ENCODE data around the gene PNMA8A.
"Not testable (repeated sequence)": the region's sequence is repeated elsewhere in the genome, so short reads cannot be mapped to it uniquely, and the experiment has no call there.

The PNMA8A gene

DNA sequence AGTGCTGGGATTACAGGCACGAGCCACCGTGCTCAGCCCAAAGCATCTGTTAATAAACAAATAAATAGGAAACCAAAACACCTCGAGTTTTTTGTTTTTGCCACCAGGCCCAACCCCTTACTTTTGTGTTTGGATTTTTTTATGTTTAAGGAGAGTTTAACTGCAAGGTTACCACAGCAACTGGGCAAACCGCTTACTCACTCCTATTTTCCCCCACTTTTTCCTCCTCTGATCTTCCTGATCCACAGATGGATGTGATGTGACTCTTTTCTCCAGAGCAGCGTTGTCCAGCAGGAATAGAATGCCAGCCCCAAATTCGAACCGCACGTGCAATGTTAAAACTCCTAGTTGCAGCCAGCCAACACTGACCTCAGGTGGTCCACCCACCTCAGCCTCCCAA is 26.4 kb upstream of the PNMA8A start:
- POLR2A ChIA-PET, result no interaction called here
- TF ChIP-seq, protein P1, sequence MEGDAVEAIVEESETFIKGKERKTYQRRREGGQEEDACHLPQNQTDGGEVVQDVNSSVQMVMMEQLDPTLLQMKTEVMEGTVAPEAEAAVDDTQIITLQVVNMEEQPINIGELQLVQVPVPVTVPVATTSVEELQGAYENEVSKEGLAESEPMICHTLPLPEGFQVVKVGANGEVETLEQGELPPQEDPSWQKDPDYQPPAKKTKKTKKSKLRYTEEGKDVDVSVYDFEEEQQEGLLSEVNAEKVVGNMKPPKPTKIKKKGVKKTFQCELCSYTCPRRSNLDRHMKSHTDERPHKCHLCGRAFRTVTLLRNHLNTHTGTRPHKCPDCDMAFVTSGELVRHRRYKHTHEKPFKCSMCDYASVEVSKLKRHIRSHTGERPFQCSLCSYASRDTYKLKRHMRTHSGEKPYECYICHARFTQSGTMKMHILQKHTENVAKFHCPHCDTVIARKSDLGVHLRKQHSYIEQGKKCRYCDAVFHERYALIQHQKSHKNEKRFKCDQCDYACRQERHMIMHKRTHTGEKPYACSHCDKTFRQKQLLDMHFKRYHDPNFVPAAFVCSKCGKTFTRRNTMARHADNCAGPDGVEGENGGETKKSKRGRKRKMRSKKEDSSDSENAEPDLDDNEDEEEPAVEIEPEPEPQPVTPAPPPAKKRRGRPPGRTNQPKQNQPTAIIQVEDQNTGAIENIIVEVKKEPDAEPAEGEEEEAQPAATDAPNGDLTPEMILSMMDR (IDR thresholded peaks at IDR 0.05; ENCODE audit: insufficient read depth, low read length, missing control alignments), result no peak
- CTCF ChIA-PET, result interaction anchor here (1.8 to 2.3 kb wide), 4 partner anchors 10 to 217 kb away, joined by 7 to 12 read pairs (median 9); no protein-coding TSS in a partner anchor
- H3K4me3 ChIP-seq (ENCODE audit: low read depth, low read length), result no peak overlapping the region
- DNase-seq (ENCODE audit: low read depth, low spot score), result no peak

DNA sequence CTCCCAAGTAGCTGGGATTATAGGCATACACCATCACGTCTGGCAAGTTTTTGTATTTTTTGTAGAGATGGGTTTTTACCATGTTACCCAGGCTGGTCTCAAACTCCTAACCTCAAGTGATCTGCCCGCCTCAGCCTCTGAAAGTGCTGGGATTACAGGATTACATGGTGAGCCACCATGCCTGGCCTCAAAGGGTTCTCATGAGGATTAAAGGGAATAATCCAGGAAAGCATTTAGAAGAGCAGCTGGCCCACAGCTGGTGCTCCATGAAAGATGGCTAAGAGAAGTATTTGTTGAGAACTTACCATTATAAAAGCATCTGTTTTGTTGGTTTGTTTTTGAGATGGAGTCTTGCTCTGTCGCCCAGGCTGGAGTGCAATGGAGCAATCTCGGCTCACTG is 25.5 kb upstream of the PNMA8A start:
- DNase-seq (ENCODE audit: low read depth, low spot score); H3K4me3 ChIP-seq (ENCODE audit: low read depth, low read length); POLR2A ChIA-PET: not testable (repeated sequence)
- CTCF ChIA-PET, result interaction anchor here (0.8 to 1.5 kb wide), 7 partner anchors 10 to 102 kb away, joined by 3 to 5 read pairs (median 4); no protein-coding TSS in a partner anchor

DNA sequence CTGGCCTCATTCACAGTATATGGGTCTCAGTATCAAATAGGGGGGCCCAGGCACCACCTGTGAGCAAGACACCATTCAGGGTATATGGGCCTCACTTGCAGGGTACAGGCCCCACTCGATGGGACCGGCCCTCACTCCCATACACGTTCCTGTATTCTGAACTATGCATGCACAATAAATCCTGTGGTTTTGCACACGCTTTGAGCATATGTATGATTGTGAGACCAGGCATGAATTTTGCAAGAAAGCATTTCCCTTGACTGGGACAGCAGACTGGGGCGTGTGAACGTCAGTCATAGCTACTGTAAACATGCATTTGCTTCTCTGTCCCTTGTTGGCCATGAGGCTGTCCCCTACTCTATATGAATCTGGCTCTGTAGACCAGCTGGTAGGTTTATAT is 24.9 kb upstream of the PNMA8A start:
- CTCF ChIA-PET, result interaction anchor here (0.8 to 1.5 kb wide), 6 partner anchors 9 to 101 kb away, joined by 3 to 5 read pairs (median 4); no protein-coding TSS in a partner anchor
- DNase-seq (ENCODE audit: low read depth, low spot score), result no peak
- POLR2A ChIA-PET, result no interaction called here
- TF ChIP-seq, protein P1 (IDR thresholded peaks at IDR 0.05; ENCODE audit: insufficient read depth, low read length, missing control alignments), result no peak
- H3K4me3 ChIP-seq (ENCODE audit: low read depth, low read length), result no peak overlapping the region

DNA sequence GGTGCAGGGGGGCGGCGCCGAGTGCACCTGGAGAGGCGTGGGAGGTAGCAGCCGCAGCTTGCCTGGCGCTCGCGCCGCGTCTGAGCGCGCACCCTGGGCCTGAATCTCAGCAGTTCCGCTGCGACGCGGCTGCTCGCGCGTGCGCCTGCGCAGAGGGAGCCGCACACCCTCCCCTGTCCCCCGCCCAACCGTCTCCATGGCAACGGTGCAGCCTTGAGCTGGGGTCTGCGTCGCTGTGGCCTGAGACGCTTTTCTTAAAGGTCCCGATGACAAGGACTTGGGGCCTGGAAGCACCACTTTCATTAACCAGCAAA is 24.4 kb upstream of the PNMA8A start, which contains the start of gene PNMA8B:
PNMA8B (minus strand) TSS at position 82 of the 314 bp plus-strand sequence. CDS start 402 bp downstream, outside the sequence.
- ChIA-PET POLR2A (no interaction called here), CTCF (no interaction called here)
- H3K4me3 ChIP-seq (ENCODE audit: low read depth, low read length), result peak within 1 kb of the TSS; percentile 46
- TF ChIP-seq, protein P1 (IDR thresholded peaks at IDR 0.05; ENCODE audit: insufficient read depth, low read length, missing control alignments), result no peak
- no peak for DNase-seq (ENCODE audit: low read depth, low spot score)

DNA sequence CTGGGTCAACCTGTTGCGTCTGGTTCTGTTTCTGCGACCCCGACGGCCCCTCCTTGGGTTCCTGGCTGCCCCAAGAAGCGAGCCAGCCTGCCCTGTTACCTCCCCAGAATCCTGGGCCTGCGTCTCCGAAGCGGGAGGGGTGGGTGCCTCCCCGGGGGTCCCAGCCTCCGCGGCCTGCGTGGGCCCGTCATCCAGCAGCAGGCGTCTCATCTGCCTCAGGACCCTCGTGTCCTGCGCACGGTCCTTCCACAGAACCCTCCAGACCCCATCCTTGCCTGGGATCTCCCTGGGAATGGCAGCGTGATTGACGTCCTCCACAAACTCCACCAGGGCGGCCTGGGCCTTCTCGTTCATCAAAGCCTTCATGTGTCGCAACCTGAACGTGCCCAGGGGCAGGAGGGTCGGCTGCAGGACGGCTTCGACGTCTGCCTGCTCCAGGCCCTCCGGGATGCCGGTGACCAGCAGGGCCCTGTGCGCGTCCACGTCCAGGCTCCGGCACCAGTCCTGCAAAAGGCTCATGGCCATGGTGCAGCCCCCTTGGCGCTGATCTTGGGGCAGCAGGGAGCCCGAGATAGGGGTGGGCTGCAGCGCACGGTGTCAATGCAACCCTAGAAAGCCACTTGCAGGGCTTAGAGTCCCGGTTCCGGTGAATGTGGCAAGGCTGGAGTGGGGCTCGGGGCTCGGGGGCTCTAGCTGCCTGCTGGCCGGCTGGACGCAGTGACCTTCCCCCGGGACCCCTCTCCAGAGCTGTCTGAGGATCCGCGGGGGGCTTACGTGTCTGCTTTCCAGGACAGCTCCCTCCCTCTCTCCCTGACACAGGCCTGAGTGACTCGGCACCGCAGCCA is 23.8 kb upstream of the PNMA8A start:
- ChIA-PET CTCF (no interaction called here), POLR2A (no interaction called here)
- H3K4me3 ChIP-seq (ENCODE audit: low read depth, low read length), result peak overlapping the region; percentile 46
- TF ChIP-seq, protein P1 (IDR thresholded peaks at IDR 0.05; ENCODE audit: insufficient read depth, low read length, missing control alignments), result no peak
- DNase-seq (ENCODE audit: low read depth, low spot score), result no peak

DNA sequence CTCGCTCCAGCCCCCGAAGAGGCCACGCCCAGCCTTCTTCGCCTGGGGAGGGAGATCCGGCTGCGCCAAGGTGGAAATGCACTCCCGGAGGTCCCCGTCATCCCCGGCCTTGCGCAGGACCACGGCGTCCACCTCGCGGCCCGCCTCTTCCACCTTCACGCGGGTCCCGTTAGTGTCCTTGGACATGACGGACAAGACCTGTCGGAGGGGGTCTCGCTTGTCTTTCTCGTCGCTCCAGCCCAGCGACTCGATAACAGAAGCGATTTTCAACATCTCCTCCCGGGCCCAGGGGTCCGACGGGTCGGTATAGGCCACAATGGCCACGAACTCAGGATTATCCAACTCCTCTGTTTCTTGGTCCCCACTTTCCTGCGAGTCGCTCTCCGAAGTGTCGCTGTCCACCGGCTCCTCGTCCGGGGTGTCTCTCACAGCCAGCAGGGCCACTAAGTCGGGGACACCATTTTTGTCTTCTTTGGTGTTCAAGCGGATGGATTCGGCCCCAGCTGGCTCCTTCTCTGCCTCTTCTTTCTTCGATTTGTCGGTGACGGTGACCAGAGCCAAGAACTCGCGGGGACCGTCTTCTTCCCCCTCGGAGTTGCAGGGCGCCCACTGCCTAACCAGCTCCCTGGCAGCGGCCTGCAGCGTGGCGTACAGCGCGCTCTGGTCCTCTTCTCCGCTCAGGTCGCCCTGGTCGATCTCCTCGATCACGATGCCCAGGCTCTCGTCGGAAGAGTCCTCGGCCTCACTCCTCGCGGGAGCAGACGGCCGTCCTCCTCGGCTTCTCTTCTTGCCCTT is 23.0 kb upstream of the PNMA8A start:
- ChIA-PET POLR2A (no interaction called here), CTCF (no interaction called here)
- H3K4me3 ChIP-seq (ENCODE audit: low read depth, low read length), result no peak overlapping the region
- DNase-seq (ENCODE audit: low read depth, low spot score), result no peak
- TF ChIP-seq, protein P1 (IDR thresholded peaks at IDR 0.05; ENCODE audit: insufficient read depth, low read length, missing control alignments), result no peak

All from AG04449 (cell line).